ENCODE results near the gene TMEM175.
"Not testable (repeated sequence)": the region's sequence is repeated elsewhere in the genome, so short reads cannot be mapped to it uniquely, and the experiment has no call there.

TMEM175 gene

GRCh38 chr4:993111-994029 lies 61.1 kb downstream of the TMEM175 start, which contains the start of gene SLC26A1:
Gene SLC26A1, minus strand, starts transcription at chr4:993404. Its CDS starts 1,701 bp downstream, at chr4:991703.
- no peak for DNase-seq

DNA sequence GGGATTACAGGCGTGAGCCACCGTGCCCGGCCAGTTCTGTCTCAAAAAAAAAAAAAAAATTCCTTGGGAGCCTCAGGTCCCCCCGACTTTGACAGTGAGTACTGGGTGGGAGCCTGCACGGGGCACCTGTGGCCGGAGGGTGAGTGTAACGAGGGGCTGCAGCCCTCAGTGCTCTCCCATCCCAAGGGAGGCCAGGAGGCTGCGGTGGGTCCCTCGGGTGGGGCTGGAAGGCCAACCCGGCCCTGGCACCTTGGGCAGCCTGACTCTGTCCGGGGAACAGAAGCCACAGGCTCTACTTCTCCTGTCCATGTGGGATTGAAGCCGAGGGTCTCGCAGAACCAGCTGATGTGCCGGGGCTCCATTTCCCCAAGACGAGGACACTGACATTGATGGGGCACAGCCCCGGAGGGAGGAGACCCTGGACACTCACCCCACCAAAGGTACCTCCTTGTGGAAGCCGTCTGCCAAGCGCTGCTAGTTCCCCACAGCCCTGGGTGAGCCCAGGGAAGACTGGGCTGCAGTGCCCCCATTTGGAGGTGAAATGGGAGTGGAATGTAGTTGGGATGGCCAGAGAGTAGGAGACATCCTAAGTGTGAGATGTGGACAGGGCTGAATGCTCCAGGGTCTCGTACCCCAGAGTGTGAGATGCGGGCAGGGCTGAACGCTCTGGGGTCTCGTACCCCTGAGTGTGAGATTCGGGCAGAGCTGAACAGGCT lies 63.2 kb downstream of the TMEM175 start:
- no peak for DNase-seq

- DNase-seq = no peak
These were observed 64.1 kb downstream of the TMEM175 start for GRCh38 chr4:996030-996996.

DNA sequence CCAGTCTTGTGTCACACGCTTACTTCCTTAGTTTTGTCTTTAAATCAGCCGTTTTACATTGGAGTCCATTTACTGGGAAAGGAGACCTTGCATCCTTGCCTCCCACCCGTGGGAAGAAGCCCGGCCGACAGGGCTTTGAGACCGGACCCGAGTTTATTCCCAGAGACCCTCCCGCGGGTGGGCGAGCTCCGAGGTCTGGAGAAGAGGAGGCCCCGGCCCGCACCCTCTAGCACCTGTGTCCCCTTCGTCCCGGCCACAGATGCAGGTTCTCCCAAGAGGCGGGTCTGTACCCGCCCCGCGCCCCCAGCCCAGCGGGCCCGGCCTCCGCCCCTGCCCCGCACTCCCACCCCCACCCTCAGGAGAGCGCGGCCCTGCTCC lies 64.7 kb downstream of the TMEM175 start:
- DNase-seq = no peak

- no peak for DNase-seq
These were observed 65.3 kb downstream of the TMEM175 start for GRCh38 chr4:997375-998071.

DNA sequence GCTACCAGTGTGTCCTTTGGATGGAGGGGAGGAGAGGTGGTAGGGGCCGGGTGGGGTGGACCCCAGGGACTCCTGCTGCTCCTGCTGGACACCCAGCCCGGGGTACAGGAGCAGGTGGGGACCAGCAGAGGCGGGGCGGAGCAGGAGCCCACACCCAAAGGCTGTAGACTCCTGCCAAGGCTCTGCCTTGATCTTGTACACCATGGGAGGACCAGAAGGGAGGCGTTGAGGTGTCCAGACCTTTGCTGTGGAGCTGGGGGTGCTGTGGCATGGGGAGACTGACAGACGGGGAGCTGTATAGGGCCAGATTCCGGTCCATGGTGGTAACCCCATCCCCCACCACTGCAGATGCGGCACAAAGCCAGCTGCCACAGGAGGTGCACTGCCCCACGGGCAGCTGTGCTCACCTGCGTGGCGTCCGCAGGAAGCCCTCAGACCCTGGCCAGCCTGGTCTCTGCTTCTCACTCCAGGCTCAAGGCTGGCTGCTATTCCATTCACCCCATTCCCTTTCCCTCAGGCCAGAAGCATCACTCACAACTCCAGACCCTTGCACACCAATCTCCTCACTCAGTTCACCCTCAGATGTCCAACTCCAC lies 65.9 kb downstream of the TMEM175 start:
- DNase-seq = no peak

DNA sequence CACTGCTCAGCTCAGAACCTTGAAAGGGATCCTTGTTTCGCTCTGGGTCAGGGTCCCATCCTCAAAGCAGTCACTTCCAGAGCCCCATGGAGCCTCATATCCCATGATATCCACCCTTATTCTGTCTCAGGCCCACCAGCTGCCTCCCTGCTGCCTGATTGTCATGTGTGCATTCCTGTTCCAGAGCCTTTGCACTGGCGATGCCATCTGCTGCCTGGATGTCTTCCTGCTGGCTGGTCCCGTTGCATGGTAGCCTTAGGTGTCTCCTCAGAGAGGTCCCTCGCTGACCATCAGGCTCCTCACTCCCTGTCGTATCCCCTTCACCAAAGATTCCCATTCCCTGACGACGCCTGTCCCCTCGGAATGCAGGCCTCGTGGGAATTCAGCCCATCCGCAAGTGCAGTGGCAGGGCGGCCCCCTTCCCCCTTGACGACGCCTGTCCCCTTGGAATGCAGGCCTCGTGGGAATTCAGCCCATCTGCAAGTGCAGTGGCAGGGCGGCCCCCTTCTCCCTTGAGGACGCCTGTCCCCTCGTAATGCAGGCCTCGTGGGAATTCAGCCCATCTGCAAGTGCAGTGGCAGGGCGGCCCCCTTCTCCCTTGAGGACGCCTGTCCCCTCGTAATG lies 67.1 kb downstream of the TMEM175 start:
- DNase-seq = not testable (repeated sequence)

GRCh38 chr4:999882-1000425 lies 67.7 kb downstream of the TMEM175 start:
- no peak for DNase-seq

DNA sequence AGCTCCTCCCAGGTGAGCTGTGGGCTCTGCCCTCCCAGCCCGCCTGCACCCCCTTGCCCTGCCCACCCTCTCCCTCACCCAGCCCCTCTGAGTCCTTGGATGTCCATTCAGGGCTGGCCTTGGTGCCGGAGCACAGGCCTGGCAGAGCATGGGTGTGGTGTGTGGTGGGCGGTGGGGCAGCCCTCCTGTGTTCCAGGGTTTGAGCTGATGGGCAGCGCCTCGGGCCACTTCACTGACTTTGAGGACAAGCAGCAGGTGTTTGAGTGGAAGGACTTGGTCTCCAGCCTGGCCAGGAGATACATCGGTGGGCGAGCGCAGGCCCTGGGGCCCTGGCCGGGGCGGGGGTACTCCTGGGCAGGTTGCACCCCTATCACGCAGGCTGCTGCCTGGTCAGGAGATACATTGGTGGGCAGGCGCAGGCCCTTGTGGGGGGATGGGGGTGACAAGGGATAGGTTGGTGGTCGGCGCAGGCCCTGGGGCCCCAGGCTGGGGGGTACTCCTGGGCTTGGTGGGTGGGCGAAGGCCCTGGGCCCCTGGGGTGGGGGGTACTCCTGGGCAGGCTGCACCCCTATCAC lies 68.5 kb downstream of the TMEM175 start:
- DNase-seq = no peak

GRCh38 chr4:1001561-1002130 lies 69.4 kb downstream of the TMEM175 start:
- no peak for DNase-seq

DNA sequence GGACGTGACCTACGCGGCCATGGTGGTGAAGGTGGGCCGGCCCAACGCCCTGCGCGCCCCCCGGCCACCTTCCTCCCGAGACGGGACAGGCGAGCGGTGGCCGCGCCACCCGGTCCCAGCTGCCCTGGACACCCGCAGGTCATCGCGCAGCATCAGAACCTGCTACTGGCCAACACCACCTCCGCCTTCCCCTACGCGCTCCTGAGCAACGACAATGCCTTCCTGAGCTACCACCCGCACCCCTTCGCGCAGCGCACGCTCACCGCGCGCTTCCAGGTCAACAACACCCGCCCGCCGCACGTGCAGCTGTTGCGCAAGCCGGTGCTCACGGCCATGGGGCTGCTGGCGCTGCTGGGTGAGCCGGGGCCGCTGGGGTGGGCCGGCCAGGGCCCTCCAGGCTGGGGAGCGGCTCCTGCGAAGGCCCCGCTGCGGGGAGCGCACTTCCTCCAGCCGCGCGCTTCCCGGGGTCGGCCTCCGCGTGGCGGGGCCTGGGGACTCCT lies 69.9 kb downstream of the TMEM175 start:
- DNase-seq = no peak

DNA sequence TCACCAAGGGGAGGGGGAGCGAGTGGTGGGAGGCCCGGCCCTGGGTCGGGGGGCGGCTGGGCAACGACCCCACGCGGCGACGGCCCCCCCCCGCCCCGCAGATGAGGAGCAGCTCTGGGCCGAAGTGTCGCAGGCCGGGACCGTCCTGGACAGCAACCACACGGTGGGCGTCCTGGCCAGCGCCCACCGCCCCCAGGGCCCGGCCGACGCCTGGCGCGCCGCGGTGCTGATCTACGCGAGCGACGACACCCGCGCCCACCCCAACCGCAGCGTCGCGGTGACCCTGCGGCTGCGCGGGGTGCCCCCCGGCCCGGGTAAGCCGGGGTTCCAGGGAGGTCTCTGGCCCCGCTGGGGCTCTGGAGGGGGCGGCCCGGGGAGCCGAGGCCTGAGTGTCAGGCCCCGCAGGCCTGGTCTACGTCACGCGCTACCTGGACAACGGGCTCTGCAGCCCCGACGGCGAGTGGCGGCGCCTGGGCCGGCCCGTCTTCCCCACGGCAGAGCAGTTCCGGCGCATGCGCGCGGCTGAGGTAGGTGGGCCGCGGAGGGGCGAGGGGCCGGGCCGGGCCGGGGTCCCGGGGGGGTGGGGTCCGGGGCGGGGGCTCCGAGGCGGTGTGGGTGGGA lies 70.5 kb downstream of the TMEM175 start:
- DNase-seq = no peak

GRCh38 chr4:1003271-1004070 lies 71.2 kb downstream of the TMEM175 start:
- no peak for DNase-seq

GRCh38 chr4:1004071-1004418 lies 71.8 kb downstream of the TMEM175 start:
- DNase-seq = no peak

DNA sequence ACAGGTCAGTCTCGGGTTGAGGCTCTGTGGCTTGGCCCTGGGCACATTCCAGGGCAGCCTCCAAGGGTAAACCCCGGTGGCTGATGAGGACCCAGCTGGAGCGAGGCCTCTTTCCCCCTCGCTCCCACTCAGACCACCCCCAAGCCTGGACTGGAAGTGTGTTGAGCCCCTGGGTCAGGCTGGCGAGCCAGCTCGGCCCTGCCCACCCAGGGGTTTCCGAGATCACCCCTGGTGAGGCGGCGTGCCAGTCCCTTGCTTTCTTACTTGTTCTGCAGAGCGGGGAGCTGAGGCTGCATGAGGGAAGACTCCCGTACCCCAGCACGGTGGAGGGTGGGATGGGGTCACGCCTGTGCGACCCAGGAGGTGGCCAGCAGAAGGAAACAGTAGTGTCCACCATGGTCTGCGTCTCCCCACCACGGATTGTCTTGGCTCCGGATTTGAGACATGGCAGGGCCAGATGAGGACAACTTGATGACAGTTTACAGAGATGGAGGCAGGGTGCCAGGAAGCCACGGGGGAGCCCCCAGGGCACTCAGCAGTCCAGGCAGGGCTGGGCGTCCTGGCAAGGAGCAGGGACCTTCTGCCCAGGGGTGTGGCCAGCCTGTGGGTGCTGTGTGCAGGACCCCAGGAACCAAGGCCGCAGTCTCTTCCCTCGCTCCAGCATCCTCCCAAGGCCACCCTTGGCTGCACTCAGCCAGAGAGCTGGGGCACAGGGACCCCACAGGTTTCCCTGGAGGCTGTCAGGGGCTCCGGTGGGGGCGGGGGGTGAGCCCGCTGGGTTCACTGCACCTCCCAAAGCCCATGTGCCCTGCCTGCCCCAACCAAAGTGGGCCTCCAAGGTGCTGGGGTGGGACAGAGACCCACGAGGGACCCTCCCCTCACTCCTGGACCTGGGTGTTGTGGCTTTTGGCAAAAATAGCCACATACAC lies 72.6 kb downstream of the TMEM175 start:
- no peak for DNase-seq

DNA sequence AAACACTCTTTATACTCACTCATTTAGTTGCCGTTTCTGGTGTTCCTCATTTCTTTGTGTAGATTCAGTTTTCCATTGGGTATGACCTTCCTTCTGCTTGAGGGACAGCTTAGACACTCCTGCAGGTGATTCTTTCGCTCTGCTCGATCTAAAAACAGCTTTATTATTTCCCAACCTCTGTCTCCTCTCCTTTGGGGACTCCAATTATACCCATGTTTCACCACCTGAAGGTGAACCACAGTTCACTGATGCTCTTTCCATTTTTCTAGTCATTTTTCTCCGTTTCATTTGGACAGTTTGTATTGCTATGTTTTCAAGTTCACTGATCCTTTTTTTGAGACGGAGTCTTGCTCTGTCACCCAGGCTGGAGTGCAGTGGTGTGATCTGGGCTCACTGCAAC lies 74.6 kb downstream of the TMEM175 start:
- no peak for DNase-seq

Measured in NCI-H2107 (cell line).